SK-N-SH (cell line): ENCODE results near the gene UGT2B11.

ENCODE experiments used
- CTCF ChIP-seq: fragments of 200-600 bp; sonication (generic); IDR thresholded peaks from 2 replicates; pipeline ENCODE4 v1.6.1; 2017; ENCODE audit warnings: antibody characterized with exemption, mild to moderate bottlenecking, moderate library complexity
- EP300 ChIP-seq, 2 experiments: IDR thresholded peaks; 2 replicates each; pipeline versions ENCODE4 v1.4.0 to v1.6.1; 2012; ENCODE audit warnings: borderline replicate concordance in 1 of 2, low read depth in 1 of 2, low read length in 1 of 2
- FOXM1 ChIP-seq: IDR thresholded peaks from 2 replicates; pipeline ENCODE4 v1.4.0; 2012; ENCODE audit warnings: low read depth, mild to moderate bottlenecking

- TF ChIP-seq EP300 (IDR thresholded peaks at IDR 0.05; ENCODE audit: borderline replicate concordance in 1 of 2, low read depth in 1 of 2, low read length in 1 of 2), result no peak
- TF ChIP-seq CTCF, result no peak
- TF ChIP-seq FOXM1, result no peak
Measured at GRCh38 chr4:69196209-69196965, 18.2 kb downstream of the UGT2B11 start.
